ENCODE measurements around the gene DPH6. TPM values are rescaled to one million over a fixed set of nuclear protein-coding genes. Genes with fewer than 3 reads are reported as not detected.

The DPH6 gene
- total and polyA plus RNA-seq, 2 experiments from 2014 or later = 11.3 to 14.4 TPM

DNA sequence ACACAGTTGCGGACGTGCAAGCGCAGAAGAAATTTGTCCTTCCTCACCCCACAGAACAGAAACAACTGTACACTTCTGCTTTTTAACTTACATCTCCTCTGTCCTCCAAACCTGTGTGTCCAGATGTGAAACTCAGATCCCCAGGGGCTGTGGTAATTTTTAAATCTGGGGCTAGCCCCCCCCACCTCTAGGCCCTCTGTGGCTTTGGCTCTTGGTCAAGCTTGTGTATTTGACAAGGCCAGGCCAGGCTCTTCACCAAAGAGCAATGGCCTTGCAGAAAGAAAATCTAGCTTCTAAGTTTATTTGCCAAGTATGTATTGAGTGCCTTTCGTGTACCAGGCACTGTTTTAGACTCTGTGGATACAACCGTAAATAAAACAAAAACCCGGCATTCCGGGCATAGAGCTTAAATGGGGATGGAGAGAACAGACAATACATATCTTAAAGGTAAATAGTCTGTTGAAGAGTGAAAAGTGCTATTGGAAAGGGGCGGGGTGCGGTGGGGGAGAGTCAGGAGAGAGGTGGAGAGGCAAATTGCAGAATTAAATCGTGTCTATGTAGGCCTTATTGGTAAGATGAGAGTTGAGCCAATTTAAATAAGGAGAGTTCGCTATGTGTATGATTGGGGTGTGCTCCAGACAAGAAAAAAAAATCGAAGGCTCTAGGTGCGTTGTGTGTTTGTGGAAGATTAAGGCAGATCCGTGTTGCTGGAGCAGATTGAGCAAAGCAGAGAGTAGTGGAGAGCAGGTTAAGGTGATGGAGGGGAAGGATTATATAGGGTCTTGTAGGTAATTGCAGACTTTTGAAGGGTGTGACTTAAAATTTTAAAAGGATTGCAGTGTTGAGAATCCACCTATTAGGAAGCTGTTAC lies 781 bp upstream of the DPH6 start:
- peaks cover 16% of the 10 kb centered on the region for H3K79me2 ChIP-seq
- H3K36me3 ChIP-seq (replicated peaks; ENCODE audit: insufficient read depth, low read depth) = no peaks in the 10 kb centered on the region
- H4K20me1 ChIP-seq (ENCODE audit: insufficient read depth, poor library complexity, severe bottlenecking) = no peaks in the 10 kb centered on the region
- H3K4me1 ChIP-seq (ENCODE audit: insufficient read depth) = no peaks in the 10 kb centered on the region
- TF ChIP-seq, protein P1, sequence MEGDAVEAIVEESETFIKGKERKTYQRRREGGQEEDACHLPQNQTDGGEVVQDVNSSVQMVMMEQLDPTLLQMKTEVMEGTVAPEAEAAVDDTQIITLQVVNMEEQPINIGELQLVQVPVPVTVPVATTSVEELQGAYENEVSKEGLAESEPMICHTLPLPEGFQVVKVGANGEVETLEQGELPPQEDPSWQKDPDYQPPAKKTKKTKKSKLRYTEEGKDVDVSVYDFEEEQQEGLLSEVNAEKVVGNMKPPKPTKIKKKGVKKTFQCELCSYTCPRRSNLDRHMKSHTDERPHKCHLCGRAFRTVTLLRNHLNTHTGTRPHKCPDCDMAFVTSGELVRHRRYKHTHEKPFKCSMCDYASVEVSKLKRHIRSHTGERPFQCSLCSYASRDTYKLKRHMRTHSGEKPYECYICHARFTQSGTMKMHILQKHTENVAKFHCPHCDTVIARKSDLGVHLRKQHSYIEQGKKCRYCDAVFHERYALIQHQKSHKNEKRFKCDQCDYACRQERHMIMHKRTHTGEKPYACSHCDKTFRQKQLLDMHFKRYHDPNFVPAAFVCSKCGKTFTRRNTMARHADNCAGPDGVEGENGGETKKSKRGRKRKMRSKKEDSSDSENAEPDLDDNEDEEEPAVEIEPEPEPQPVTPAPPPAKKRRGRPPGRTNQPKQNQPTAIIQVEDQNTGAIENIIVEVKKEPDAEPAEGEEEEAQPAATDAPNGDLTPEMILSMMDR (IDR thresholded peaks at IDR 0.05; ENCODE audit: poor library complexity) = no peak
- TF ChIP-seq EZH2 (IDR thresholded peaks at IDR 0.05; ENCODE audit: borderline replicate concordance) (no peak), EZH2phosphoT487 (IDR thresholded peaks at IDR 0.05; ENCODE audit: low read depth, severe bottlenecking, unreplicated experiment) (no peak)
- DNase-seq (ENCODE audit: low spot score) = no peak
- peak overlapping the region; percentile 97 for H3K27ac ChIP-seq
- H3K4me3 ChIP-seq = peak overlapping the region; percentile 68
- H3K9me3 ChIP-seq (ENCODE audit: low read depth) = no peaks in the 10 kb centered on the region
- WGBS (ENCODE audit: low lambda C conversion rate, missing lambda C conversion rate) = 64% methylated on average over 14 of the region's 14 CpGs
- peak overlapping the region; percentile 94 for H2AFZ ChIP-seq
- peak overlapping the region; percentile 80 for H3K4me2 ChIP-seq
- H3K27me3 ChIP-seq = no peaks in the 10 kb centered on the region
- no peaks in the 10 kb centered on the region for H3K9me2 ChIP-seq (replicated peaks; ENCODE audit: insufficient read depth)

DNA sequence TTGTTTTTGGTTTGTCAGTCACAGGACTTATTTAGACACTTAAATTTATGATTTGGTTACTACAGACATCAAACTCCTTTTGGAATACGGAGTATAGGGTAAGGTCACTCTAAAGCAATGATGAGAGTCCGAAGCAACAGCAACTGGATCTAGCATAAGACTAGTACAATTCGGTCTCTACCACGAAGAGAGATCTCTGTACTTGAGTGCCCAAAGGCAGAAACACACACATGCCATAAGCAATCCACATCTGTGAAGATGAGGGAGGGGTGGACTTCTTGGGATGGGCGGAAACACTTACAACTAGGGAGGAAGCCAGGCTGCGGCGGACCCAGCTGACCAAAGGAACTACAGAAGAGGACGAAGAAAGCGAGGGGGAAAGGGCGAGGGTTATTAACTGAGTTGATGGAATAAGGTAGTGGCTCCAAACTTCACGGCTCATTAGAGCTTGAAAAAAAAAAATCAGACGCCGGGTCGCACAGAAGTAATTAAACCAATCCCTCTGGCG lies 595 bp downstream of the DPH6 start:
- peak overlapping the region; percentile 68 for H3K4me3 ChIP-seq
- no peaks in the 10 kb centered on the region for H4K20me1 ChIP-seq (ENCODE audit: insufficient read depth, poor library complexity, severe bottlenecking)
- DNase-seq (ENCODE audit: low spot score) = peak; percentile 57
- peak overlapping the region; percentile 97 for H3K27ac ChIP-seq
- H3K9me3 ChIP-seq (ENCODE audit: low read depth) = no peaks in the 10 kb centered on the region
- no peak for TF ChIP-seq EZH2phosphoT487 (IDR thresholded peaks at IDR 0.05; ENCODE audit: low read depth, severe bottlenecking, unreplicated experiment)
- TF ChIP-seq, protein P1 (IDR thresholded peaks at IDR 0.05; ENCODE audit: poor library complexity) = no peak
- TF ChIP-seq EZH2 (IDR thresholded peaks at IDR 0.05; ENCODE audit: borderline replicate concordance) = no peak
- H3K4me2 ChIP-seq = peak overlapping the region; percentile 80
- no peaks in the 10 kb centered on the region for H3K4me1 ChIP-seq (ENCODE audit: insufficient read depth)
- WGBS (ENCODE audit: low lambda C conversion rate, missing lambda C conversion rate) = 12% methylated on average over 14 of the region's 15 CpGs
- peaks cover 16% of the 10 kb centered on the region for H3K79me2 ChIP-seq
- H3K27me3 ChIP-seq = no peaks in the 10 kb centered on the region
- H3K36me3 ChIP-seq (replicated peaks; ENCODE audit: insufficient read depth, low read depth) = no peaks in the 10 kb centered on the region
- no peaks in the 10 kb centered on the region for H3K9me2 ChIP-seq (replicated peaks; ENCODE audit: insufficient read depth)
- peak overlapping the region; percentile 94 for H2AFZ ChIP-seq

DNA sequence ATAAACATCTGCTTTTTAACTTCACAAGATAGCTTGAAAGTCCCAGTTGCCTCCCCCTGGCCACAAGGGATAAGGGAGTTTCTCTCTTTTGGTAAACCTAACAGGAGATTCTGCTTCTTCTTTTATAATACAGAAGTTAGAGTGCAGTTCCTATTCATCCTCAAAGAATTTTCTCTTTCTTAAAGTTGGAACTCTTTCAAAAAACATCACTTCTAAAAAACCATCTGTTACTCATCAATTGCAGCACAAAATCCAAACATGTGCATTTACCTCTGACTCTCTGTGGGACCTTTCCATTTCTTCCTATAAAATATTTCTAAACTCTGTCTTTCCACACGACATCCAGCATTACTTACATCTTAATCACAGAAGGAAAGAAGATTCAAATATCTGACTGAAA lies 5.1 kb downstream of the DPH6 start:
- Histone ChIP-seq H2AFZ (no peak overlapping the region), H3K27ac (no peak overlapping the region), H3K9me2 (replicated peaks; ENCODE audit: insufficient read depth) (no peaks in the 10 kb centered on the region), H3K4me3 (no peak overlapping the region), H3K4me1 (ENCODE audit: insufficient read depth) (no peaks in the 10 kb centered on the region), H3K4me2 (no peak overlapping the region), H3K36me3 (replicated peaks; ENCODE audit: insufficient read depth, low read depth) (no peaks in the 10 kb centered on the region), H3K79me2 (peaks cover 8% of the 10 kb centered on the region), H4K20me1 (ENCODE audit: insufficient read depth, poor library complexity, severe bottlenecking) (no peaks in the 10 kb centered on the region), H3K9me3 (ENCODE audit: low read depth) (no peaks in the 10 kb centered on the region), H3K27me3 (no peaks in the 10 kb centered on the region)
- WGBS (ENCODE audit: low lambda C conversion rate, missing lambda C conversion rate) = 44% methylated on average over 1 of the region's 1 CpG
- no peak for TF ChIP-seq EZH2 (IDR thresholded peaks at IDR 0.05; ENCODE audit: borderline replicate concordance)
- TF ChIP-seq EZH2phosphoT487 (IDR thresholded peaks at IDR 0.05; ENCODE audit: low read depth, severe bottlenecking, unreplicated experiment) = no peak
- TF ChIP-seq, protein P1 (IDR thresholded peaks at IDR 0.05; ENCODE audit: poor library complexity) = no peak
- no peak for DNase-seq (ENCODE audit: low spot score)
